Neural progenitor cell (in vitro differentiated cells): ENCODE data around the gene CIC. TPM values are rescaled to one million over a fixed set of nuclear protein-coding genes. Genes with fewer than 3 reads are reported as not detected.

ENCODE experiments used
- DNase-seq: peaks from one replicate; pipeline ENCODE4 v3.0.0-alpha.2; 2016; ENCODE audit warnings: low spot score
- H2AFZ ChIP-seq: fragments of 200-600 bp; sonication (generic); replicated peaks from 2 replicates; pipeline ENCODE4 v1.6.1; 2016; ENCODE audit warnings: antibody characterized with exemption
- H3F3A ChIP-seq: fragments of 200-600 bp; sonication (generic); 2 replicates; pipeline ENCODE4 v1.6.1; 2016; ENCODE audit warnings: antibody characterized with exemption, low read depth
- H3K27ac ChIP-seq: fragments of 200-600 bp; sonication (generic); 2 replicates; pipeline ENCODE4 v1.5.1; 2016; ENCODE audit warnings: mild to moderate bottlenecking
- H3K27me3 ChIP-seq: fragments of 200-600 bp; sonication (generic); 2 replicates; pipeline ENCODE4 v1.6.1; 2016; ENCODE audit warnings: mild to moderate bottlenecking, moderate library complexity
- H3K36me3 ChIP-seq: fragments of 200-600 bp; sonication (generic); 2 replicates; pipeline ENCODE4 v1.5.1; 2016
- H3K4me1 ChIP-seq: fragments of 200-600 bp; sonication (generic); 2 replicates; pipeline ENCODE4 v1.6.1; 2016; ENCODE audit warnings: mixed run types
- H3K4me2 ChIP-seq: fragments of 200-600 bp; sonication (generic); 2 replicates; pipeline ENCODE4 v1.6.1; 2016
- H3K4me3 ChIP-seq: fragments of 200-600 bp; sonication (generic); 2 replicates; pipeline ENCODE4 v1.5.1; 2016
- H3K79me2 ChIP-seq: fragments of 200-600 bp; sonication (generic); 2 replicates; pipeline ENCODE4 v1.6.1; 2016; ENCODE audit warnings: low read depth
- H3K9ac ChIP-seq: fragments of 200-600 bp; sonication (generic); 2 replicates; pipeline ENCODE4 v1.6.1; 2016
- H3K9me3 ChIP-seq: fragments of 200-600 bp; sonication (generic); 2 replicates; pipeline ENCODE4 v1.5.1; 2016; ENCODE audit warnings: low read depth
- H4K20me1 ChIP-seq: fragments of 200-600 bp; sonication (generic); 2 replicates; pipeline ENCODE4 v1.6.1; 2016; ENCODE audit warnings: low read depth
- H3K27ac Mint-ChIP-seq: 3 replicates; pipeline ENCODE4 v1.8.0; 2021; ENCODE audit warnings: mixed read lengths
- H3K27me3 Mint-ChIP-seq: 2 replicates; pipeline ENCODE4 v1.8.0; 2022; ENCODE audit warnings: low read depth, mild to moderate bottlenecking, inconsistent platforms, moderate library complexity, mixed read lengths; ENCODE audit not compliant: insufficient read depth
- H3K36me3 Mint-ChIP-seq: 3 replicates; pipeline ENCODE4 v1.8.0; 2021; ENCODE audit warnings: mixed read lengths
- H3K4me1 Mint-ChIP-seq: 3 replicates; pipeline ENCODE4 v1.8.0; 2021; ENCODE audit warnings: mixed read lengths
- H3K4me3 Mint-ChIP-seq: 3 replicates; pipeline ENCODE4 v1.8.0; 2021; ENCODE audit warnings: mild to moderate bottlenecking, moderate library complexity, mixed read lengths
- H3K9me3 Mint-ChIP-seq: 3 replicates; pipeline ENCODE4 v1.8.0; 2020; ENCODE audit warnings: mixed read lengths
- CTCF ChIP-seq: fragments of 200-600 bp; sonication (generic); IDR thresholded peaks from 2 replicates; pipeline ENCODE4 v1.5.1; 2017; ENCODE audit warnings: antibody characterized with exemption, mild to moderate bottlenecking
- EZH2 ChIP-seq: fragments of 200-600 bp; sonication (generic); IDR thresholded peaks from 2 replicates; pipeline ENCODE4 v1.6.1; 2017; ENCODE audit warnings: antibody characterized with exemption, mild to moderate bottlenecking, moderate library complexity
- EZH2phosphoT487 ChIP-seq: fragments of 200-600 bp; sonication (generic); IDR thresholded peaks from 2 replicates; pipeline ENCODE4 v1.6.1; 2017; ENCODE audit warnings: antibody characterized with exemption
- total RNA-seq: library from RNA; depleted of rRNA; stranded (reverse); fragments of >200 nt; gene quantifications from 2 replicates; pipeline ENCODE4 v1.2.3, GENCODE V29; 2015; ENCODE audit warnings: low replicate concordance

Gene CIC
- total RNA-seq, 1 donor from 2014 or later = 5.2 TPM

GRCh38 chr19:42249769-42250168 lies 19.3 kb upstream of the CIC start:
- DNase-seq = no peak
- peaks cover 59% of the 10 kb centered on the region for H3K79me2 ChIP-seq
- TF ChIP-seq CTCF (no peak), EZH2 (no peak), EZH2phosphoT487 (no peak)
- peaks cover 48% of the 10 kb centered on the region for H3F3A ChIP-seq
- Mint-ChIP-seq H3K27ac (no peak overlapping the region), H3K4me3 (peak overlapping the region; percentile 70), H3K27me3 (peaks cover 8% of the 10 kb centered on the region), H3K4me1 (peaks cover 37% of the 10 kb centered on the region), H3K9me3 (no peaks in the 10 kb centered on the region), H3K36me3 (peaks cover 2% of the 10 kb centered on the region)
- no peak overlapping the region for H3K4me3 ChIP-seq
- H3K27ac ChIP-seq = no peak overlapping the region
- no peaks in the 10 kb centered on the region for H3K27me3 ChIP-seq
- peaks cover 17% of the 10 kb centered on the region for H3K4me1 ChIP-seq
- H3K9me3 ChIP-seq = no peaks in the 10 kb centered on the region
- H3K9ac ChIP-seq = no peak overlapping the region
- no peaks in the 10 kb centered on the region for H3K36me3 ChIP-seq
- no peak overlapping the region for H3K4me2 ChIP-seq
- peaks cover 87% of the 10 kb centered on the region for H4K20me1 ChIP-seq
- H2AFZ ChIP-seq = no peak overlapping the region

- H3K27ac ChIP-seq = no peak overlapping the region
- H3K27ac Mint-ChIP-seq = no peak overlapping the region
- H3K4me3 Mint-ChIP-seq = peak overlapping the region; percentile 13
These were observed 18.8 kb upstream of the CIC start for GRCh38 chr19:42250183-42250665.

GRCh38 chr19:42250666-42251531 lies 18.2 kb upstream of the CIC start:
- Mint-ChIP-seq H3K27ac (no peak overlapping the region), H3K4me1 (peaks cover 30% of the 10 kb centered on the region), H3K36me3 (peaks cover 2% of the 10 kb centered on the region), H3K9me3 (no peaks in the 10 kb centered on the region), H3K27me3 (peaks cover 5% of the 10 kb centered on the region), H3K4me3 (peak overlapping the region; percentile 13)
- TF ChIP-seq EZH2 = no peak
- TF ChIP-seq EZH2phosphoT487 = no peak
- no peak for TF ChIP-seq CTCF
- no peaks in the 10 kb centered on the region for H3K9me3 ChIP-seq
- no peak overlapping the region for H2AFZ ChIP-seq
- peaks cover 17% of the 10 kb centered on the region for H3K4me1 ChIP-seq
- H3K4me2 ChIP-seq = no peak overlapping the region
- peaks cover 44% of the 10 kb centered on the region for H3F3A ChIP-seq
- peaks cover 62% of the 10 kb centered on the region for H3K79me2 ChIP-seq
- no peak overlapping the region for H3K4me3 ChIP-seq
- no peak overlapping the region for H3K27ac ChIP-seq
- no peaks in the 10 kb centered on the region for H3K36me3 ChIP-seq
- no peaks in the 10 kb centered on the region for H3K27me3 ChIP-seq
- H4K20me1 ChIP-seq = peaks cover 77% of the 10 kb centered on the region
- no peak for DNase-seq
- H3K9ac ChIP-seq = no peak overlapping the region

More at GRCh38 chr19:42250183-42250665, 18.8 kb upstream of the CIC start:
- peaks cover 62% of the 10 kb centered on the region for H3K79me2 ChIP-seq
- Mint-ChIP-seq H3K4me1 (peaks cover 32% of the 10 kb centered on the region), H3K36me3 (peaks cover 2% of the 10 kb centered on the region), H3K9me3 (no peaks in the 10 kb centered on the region), H3K27me3 (peaks cover 8% of the 10 kb centered on the region)
- peaks cover 44% of the 10 kb centered on the region for H3F3A ChIP-seq
- TF ChIP-seq EZH2 (no peak), EZH2phosphoT487 (no peak)
- H3K9ac ChIP-seq = no peak overlapping the region
- peaks cover 17% of the 10 kb centered on the region for H3K4me1 ChIP-seq
- no peak for DNase-seq
- no peak overlapping the region for H2AFZ ChIP-seq
- no peaks in the 10 kb centered on the region for H3K27me3 ChIP-seq
- H3K4me3 ChIP-seq = no peak overlapping the region
- peaks cover 83% of the 10 kb centered on the region for H4K20me1 ChIP-seq
- H3K36me3 ChIP-seq = no peaks in the 10 kb centered on the region
- H3K4me2 ChIP-seq = no peak overlapping the region
- H3K9me3 ChIP-seq = no peaks in the 10 kb centered on the region
